ENCODE measurements around the gene RAD21L1.
A peak's percentile ranks its signal among the peaks of the same experiment; 100 is the strongest.

RAD21L1 gene

DNA sequence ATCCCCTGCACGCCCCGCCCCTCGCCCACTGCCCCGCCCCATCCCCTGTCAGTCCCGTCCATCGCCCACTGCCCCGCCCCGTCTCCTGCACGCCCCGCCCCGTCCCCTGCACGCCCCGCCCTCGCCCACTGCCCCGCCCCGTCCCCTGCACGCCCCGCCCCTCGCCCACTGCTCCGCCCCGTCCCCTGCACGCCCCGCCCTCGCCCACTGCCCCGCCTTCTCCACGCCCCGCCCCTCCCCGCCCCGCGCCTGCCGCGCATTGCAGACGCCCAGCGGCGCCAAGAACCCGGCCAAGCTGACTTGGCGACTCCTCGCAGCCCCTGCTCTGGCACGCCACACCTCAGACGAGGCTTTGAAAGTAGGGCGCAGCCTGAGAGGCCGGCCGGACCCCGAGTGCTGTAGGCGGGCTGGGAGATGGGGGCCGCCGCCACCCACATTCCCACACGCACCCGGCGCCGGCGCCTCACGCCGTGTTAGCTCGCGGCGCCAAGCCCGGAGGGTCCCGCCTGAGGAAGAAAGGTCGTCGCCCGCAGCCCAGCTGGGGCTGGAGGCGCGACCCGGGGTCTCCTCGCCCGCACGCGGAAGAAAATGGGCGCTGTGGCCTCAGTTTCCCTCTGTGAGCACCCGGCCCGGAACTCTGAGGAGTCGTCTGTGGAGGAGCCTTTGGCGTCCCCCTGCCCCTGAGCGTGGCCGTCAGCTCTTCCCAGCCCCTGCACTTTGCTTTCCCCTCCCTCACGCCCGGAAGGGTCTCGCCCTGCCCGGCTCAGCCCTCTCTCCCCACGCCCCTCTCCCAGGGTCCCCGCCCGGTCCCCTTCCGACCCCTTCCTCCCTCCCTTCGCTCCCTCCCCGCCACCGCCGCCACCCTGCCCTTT, at the start of gene RAD21L1:
RAD21L1 (plus strand) TSS at position 262 of the 872 bp plus-strand sequence. CDS start 2,410 bp downstream, outside the sequence.
- peak; percentile 54 for DNase-seq (ENCODE audit: low read depth)

DNA sequence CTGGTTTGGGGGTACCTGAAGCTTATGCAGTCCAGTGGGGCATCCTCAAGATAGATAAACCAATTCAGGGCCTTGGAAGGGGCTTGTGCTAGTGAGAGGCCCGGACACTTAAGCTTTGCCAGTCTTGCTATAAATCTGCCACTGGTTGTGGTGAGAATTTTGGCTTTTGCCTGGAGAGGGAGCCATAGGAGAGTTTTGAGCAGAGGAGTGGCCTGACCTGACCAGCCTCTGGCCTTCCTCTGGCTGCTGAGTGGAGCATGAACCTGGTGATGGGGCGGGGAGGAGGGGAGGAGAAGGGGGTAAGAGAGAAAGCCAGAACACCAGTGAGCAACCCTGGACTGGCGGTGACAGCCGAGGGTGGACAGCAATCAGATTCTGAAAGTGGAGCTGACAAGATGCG, 48.2 kb upstream of the RAD21L1 start:
- peak; percentile 27 for DNase-seq (ENCODE audit: low read depth)

GRCh38 chr20:1178103-1178502, 47.7 kb upstream of the RAD21L1 start:
- no peak for DNase-seq (ENCODE audit: low read depth)

DNA sequence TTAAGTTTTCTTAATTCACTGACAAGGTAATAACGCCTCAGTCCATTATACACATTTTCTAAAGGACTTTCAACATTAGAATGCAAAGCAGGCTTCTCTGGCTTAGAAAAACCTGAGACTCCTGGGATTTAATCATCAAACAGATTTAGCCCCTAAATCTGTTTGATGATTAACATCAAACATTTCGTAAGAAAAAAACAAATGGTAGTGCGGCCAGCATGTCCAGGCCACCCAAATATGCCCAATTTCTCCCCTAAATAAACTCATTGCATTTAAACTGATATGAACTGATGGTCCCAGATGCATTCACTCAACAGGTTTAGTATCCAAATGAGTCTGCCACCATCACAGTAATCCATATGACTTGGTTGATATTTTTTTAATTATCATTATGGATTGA, 47.2 kb upstream of the RAD21L1 start:
- DNase-seq (ENCODE audit: low read depth): no peak

GRCh38 chr20:1180949-1181348, 44.9 kb upstream of the RAD21L1 start:
- DNase-seq (ENCODE audit: low read depth): no peak

DNA sequence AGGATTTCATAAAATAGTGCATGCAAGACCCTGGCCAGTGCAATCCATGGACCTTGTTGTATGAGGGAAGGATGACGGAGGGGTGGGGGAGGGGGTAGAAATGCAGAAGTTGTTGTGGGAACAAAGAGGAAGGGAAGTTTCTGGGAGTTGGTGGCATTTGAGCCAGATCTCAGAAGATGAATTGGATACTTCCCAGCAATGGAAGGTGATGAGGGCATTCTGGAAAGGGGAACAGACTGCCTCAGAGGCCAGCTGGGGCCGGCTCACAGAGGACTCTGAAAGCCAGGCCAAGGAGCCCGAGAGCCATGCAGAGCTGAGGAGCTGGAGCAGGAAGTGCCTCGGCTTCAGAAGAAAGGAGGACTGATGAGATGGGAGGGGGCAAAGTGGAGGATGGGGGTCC, 43.7 kb upstream of the RAD21L1 start:
- DNase-seq (ENCODE audit: low read depth): no peak

- no peak for DNase-seq (ENCODE audit: low read depth)
Measured at GRCh38 chr20:1183153-1183552, 42.7 kb upstream of the RAD21L1 start.

DNA sequence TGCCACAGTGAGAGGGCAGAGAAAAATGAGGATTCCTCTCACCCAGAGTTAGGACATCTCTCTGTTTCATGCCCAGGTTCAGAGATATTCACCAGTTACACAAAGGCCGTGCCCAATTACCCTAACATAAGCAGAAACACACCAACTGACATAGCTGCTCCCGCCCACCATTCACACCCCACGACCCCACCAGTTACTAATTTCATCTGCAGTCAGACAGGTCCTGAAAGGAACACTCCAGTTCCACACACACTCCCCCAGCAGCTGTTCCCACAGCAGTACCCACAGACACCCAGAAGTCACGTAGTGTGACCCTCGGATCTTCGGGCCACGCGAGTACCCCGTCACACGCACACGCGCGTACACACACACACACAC, 41.6 kb upstream of the RAD21L1 start:
- no peak for DNase-seq (ENCODE audit: low read depth)

GRCh38 chr20:1184638-1185315, 41.1 kb upstream of the RAD21L1 start, which contains the start of gene TMEM74B:
TMEM74B (minus strand) TSS chr20:1184981; CDS start chr20:1183801, 1,180 bp downstream.
- DNase-seq (ENCODE audit: low read depth): no peak

- DNase-seq (ENCODE audit: low read depth): no peak
Measured at GRCh38 chr20:1185316-1185741, 40.5 kb upstream of the RAD21L1 start.

GRCh38 chr20:1185790-1186334, 40.0 kb upstream of the RAD21L1 start:
- DNase-seq (ENCODE audit: low read depth): peak; percentile 36

DNA sequence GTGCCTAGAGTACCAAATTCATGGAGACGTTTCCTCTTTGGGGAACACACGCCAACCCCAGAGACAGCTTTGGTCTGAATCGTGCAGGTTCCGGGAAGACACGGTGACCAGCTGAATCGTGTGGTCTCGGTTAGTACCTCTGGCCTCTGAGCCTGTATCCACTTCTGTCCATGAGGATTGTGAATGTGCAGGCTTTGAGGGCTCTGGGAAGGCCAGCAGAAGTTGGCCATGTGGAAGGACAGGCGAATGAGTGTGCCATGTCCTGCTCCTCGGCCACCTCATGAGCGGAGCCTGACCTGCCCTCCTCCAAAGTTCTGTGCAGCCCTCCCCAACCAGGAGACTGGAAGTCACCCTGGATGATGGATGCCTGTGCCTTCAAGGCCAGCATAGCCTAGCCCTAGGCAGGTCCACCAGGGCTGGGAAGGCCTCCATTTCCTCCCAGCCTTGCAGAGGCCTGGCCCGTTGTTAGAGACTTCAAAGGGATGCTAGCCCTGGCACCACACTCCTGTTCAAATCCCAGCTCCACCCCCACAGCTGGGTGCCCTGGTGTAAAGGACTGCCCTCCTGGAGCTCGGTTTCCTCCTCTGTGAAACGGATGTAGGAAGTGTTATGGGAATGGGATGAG, 39.4 kb upstream of the RAD21L1 start:
- DNase-seq (ENCODE audit: low read depth): no peak

DNA sequence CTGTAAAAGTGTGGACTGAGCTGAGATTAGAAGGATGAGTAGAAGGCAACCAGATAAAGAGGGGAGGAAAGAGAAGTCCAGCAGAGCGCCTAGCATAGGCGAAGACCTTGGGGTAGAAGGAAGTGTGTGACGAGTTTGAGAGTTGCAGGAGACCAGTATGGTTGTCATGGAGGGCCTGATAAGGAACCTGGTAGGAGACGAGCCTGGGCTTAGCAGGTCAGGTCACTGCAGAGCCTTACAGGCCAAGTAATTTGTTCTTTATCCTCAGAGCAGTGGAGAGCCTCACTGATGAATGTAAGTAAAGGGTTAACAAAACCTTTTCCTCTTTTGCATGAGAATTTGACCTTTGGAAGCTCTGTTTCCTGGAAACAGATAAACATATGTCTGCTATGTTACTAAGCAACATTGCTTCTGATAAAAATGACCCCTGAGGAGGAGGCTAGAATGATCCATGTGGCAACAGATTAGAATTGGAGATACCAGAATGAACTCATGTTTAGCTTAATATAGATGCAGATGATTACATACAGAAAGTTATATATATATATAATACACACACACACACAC, 38.2 kb upstream of the RAD21L1 start:
- DNase-seq (ENCODE audit: low read depth): peak; percentile 57

DNA sequence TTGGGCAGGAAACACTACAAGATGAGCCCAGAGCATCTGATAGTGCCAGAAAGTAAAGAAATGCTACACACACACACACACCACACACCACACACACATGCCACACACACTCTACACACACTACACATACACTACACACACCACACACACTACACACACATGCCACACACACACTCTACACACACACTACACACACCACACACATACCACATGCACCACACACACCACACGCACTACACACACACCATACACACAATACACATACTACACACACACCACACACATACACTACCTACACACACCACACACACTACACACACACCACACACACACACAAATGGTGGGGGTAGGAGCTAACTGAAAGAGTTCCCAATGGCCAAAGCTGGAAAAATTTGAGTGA, 37.5 kb upstream of the RAD21L1 start:
- DNase-seq (ENCODE audit: low read depth): no peak

DNA sequence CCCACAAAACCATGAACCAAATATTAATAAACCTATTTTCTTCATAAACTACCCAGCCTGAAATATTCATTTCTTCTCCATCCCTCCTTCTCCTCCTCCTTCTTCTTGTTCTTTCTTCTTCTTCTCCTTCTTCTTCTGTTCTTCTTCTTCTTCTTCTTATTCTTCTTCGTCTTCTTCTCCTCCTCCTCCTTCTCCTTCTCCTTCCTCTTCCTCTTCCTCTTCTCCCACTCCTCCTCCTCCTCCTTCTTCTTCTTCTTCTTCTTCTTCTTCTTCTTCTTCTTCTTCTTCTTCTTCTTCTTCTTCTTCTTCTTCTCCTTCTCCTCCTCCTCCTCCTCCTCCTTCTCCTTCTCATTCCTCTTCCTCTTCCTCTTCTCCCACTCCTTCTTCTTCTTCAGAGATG, 36.0 kb upstream of the RAD21L1 start:
- DNase-seq (ENCODE audit: low read depth): no peak

- DNase-seq (ENCODE audit: low read depth): no peak
Measured at GRCh38 chr20:1190847-1191246, 35.0 kb upstream of the RAD21L1 start.

DNA sequence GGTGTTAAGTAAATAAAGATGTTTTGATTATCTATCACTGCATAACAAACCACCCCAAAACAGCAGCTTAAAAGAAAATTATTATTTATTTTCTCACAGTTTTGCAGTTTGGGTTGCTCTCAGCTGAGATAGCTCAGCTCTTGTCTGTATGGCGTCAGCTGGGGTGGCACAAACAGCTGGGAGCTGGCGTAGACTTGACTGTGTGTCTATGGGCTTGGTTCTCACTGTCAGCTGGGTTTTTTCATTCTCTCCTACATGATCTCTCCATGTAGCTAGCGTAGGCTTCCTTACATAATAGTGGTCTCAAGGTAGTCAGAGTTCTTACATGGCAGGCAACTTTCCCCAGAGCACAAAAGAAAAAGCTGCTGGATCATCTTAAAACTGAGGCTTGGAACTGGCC, 34.5 kb upstream of the RAD21L1 start:
- DNase-seq (ENCODE audit: low read depth): no peak

DNA sequence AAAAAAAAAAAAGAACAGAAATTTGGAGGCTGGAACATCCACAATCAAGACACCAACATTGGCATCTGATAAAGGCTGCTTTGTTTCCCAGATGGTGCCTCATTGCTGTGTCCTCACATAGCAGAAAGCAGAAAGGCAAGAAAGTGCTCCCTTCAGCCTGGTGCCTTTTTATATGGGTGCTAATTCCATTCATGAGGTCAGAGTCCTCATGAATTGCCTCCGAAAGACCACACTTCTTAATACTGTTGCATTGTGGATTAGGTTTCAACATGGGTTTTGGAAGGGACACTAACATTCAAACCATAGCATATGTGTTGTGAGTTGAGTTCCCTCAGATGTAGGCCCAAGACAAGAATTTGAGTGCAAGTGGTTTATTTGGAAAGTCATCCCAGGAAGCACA, 30.6 kb upstream of the RAD21L1 start:
- DNase-seq (ENCODE audit: low read depth): no peak

DNA sequence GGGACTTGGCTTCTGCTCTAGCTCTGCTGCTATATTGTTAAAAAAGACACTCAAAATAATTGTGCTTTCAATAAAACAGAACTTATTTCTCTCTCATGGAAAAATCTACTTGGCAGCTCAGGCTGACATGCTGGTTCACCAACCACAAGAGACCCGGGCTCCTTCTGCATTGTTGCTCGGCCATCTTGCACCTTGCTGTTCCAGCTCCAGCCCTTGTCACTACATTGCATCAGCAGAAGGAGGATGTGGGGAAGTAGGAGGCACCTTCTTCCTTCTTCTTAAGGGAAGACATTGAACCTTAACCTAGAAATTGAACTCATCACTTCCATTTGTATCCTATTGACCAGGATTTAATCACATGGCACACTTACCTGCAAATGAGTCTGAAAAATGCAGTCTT, 29.2 kb upstream of the RAD21L1 start:
- no peak for DNase-seq (ENCODE audit: low read depth)

DNA sequence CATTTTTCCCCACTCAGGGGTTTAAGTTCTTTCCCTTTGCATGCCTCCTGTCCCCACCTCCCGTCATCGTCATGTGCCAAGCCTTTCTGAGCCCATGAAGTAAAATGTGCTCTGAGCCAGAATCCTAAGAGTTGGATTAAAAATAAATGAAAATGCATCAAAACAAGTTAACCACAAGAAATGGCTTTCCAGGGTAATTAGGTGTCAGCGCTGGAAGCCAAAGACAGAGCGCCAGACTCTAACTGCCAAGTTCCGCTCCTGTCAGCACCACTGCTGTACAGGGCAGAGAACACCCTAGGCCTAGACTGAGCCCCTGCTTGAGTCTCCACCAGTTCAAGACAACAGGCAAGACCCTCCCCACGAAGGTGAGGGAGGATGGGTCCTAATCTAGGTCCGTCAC, 28.0 kb upstream of the RAD21L1 start:
- no peak for DNase-seq (ENCODE audit: low read depth)

GRCh38 chr20:1198751-1199150, 27.1 kb upstream of the RAD21L1 start:
- no peak for DNase-seq (ENCODE audit: low read depth)

DNA sequence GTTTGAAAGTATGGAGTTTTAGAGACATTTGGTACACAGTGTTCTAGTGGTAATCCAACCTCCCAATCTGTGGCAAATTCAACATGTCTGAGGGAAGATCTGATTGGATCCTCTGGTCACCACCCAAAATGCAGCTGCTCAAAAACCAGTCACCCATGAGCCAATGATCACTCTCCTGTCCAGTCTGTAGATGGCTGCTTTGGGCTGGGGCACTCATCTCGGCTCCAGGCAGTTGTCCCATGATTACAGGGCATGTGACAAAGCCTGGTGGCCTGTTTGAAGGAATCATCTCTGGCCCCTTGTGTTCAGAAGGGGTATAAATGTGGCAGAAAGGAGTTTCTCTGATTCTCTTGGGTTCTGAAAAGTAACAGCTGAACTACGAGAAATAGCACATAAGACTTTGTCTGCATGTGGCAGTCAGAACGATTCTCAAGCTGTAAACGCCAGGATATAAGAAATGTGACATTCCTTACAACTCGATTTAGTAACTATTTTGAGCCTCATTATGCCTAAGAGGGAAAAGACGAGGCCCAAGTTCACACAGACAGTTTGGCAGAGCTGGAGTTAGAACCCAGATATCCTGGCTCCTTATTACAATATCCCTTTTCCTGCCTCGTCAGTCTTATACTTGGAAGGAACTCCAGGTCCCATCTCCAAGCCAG, 26.5 kb upstream of the RAD21L1 start:
- DNase-seq (ENCODE audit: low read depth): no peak
